GM19455 (cell line): ENCODE data around the gene CKS1B.

Experiments
- ATAC-seq: cut with Tn5 transposase; IDR thresholded peaks from one replicate; pipeline ENCODE4 v1.9.1; 2021; ENCODE audit not compliant: unreplicated experiment

CKS1B gene

GRCh38 chr1:154974102-154974807 is at the start of gene CKS1B:
TSS of gene CKS1B (plus strand) at chr1:154974681. CDS start at chr1:154974746, 65 bp downstream.
- ATAC-seq = peak; percentile 73

- no peak for ATAC-seq
Observed at GRCh38 chr1:154925335-154926170, 48.9 kb upstream of the CKS1B start.

- ATAC-seq = no peak
Observed at GRCh38 chr1:154926201-154926600, 48.3 kb upstream of the CKS1B start.

GRCh38 chr1:154931940-154932487 is 42.5 kb upstream of the CKS1B start:
- no peak for ATAC-seq

GRCh38 chr1:154934358-154934948 is 40.0 kb upstream of the CKS1B start:
- no peak for ATAC-seq

GRCh38 chr1:154935749-154936554 is 38.5 kb upstream of the CKS1B start:
- ATAC-seq = no peak

- ATAC-seq = peak; percentile 70
Observed at GRCh38 chr1:154936555-154937084, 37.9 kb upstream of the CKS1B start, which contains the start of gene PMVK. TSS of gene PMVK (minus strand) at chr1:154936719. CDS start at chr1:154936685, 34 bp downstream.

- peak; percentile 48 for ATAC-seq
Observed at GRCh38 chr1:154937085-154937987, 37.1 kb upstream of the CKS1B start.

- no peak for ATAC-seq
Observed at GRCh38 chr1:154937988-154938386, 36.5 kb upstream of the CKS1B start.

- no peak for ATAC-seq
Observed at GRCh38 chr1:154938604-154939399, 35.7 kb upstream of the CKS1B start.

GRCh38 chr1:154940213-154940560 is 34.3 kb upstream of the CKS1B start:
- ATAC-seq = no peak

GRCh38 chr1:154940651-154941194 is 33.8 kb upstream of the CKS1B start:
- no peak for ATAC-seq

GRCh38 chr1:154941333-154942013 is 33.0 kb upstream of the CKS1B start:
- ATAC-seq = no peak

GRCh38 chr1:154943649-154944400 is 30.7 kb upstream of the CKS1B start:
- no peak for ATAC-seq

- ATAC-seq = no peak
Observed at GRCh38 chr1:154944401-154945159, 29.9 kb upstream of the CKS1B start.
